ENCODE results near the gene BDH2. TPM values are rescaled to one million over a fixed set of nuclear protein-coding genes. Genes with fewer than 3 reads are reported as not detected.

BDH2 gene
- 42.0 TPM for total RNA-seq

GRCh38 chr4:103099691-103100392, at the start of gene BDH2:
Gene BDH2 (minus strand): TSS chr4:103099834. CDS start chr4:103096254, 3,580 bp downstream.
- Histone ChIP-seq H3K4me3 (peak within 1 kb of the TSS; percentile 28 to 56), H3K4me1 (peaks cover 21% of the 10 kb centered on the region), H3K27ac (peak within 1 kb of the TSS; percentile 85), H3K36me3 (no peaks in the 10 kb centered on the region), H3K9me3 (no peaks in the 10 kb centered on the region), H3K27me3 (no peaks in the 10 kb centered on the region)
- DNase-seq (ENCODE audit: extremely low spot score in 2 of 2): no peak
- intact Hi-C loops (cut with DNase I): loop anchor here (10.0 kb wide), 1 partner anchor 655 kb away; no protein-coding TSS in a partner anchor
- TF ChIP-seq POLR2A (IDR thresholded peaks at IDR 0.05): peak in 1 of 2 donors; percentile 47
- TF ChIP-seq POLR2AphosphoS5 (IDR thresholded peaks at IDR 0.05; ENCODE audit: insufficient read depth in 1 of 2, low read depth in 1 of 2): peak in 1 of 2 donors; percentile 95
- TF ChIP-seq, protein P1, sequence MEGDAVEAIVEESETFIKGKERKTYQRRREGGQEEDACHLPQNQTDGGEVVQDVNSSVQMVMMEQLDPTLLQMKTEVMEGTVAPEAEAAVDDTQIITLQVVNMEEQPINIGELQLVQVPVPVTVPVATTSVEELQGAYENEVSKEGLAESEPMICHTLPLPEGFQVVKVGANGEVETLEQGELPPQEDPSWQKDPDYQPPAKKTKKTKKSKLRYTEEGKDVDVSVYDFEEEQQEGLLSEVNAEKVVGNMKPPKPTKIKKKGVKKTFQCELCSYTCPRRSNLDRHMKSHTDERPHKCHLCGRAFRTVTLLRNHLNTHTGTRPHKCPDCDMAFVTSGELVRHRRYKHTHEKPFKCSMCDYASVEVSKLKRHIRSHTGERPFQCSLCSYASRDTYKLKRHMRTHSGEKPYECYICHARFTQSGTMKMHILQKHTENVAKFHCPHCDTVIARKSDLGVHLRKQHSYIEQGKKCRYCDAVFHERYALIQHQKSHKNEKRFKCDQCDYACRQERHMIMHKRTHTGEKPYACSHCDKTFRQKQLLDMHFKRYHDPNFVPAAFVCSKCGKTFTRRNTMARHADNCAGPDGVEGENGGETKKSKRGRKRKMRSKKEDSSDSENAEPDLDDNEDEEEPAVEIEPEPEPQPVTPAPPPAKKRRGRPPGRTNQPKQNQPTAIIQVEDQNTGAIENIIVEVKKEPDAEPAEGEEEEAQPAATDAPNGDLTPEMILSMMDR (IDR thresholded peaks at IDR 0.05): peak; percentile 65 to 90 (median 81)

DNA sequence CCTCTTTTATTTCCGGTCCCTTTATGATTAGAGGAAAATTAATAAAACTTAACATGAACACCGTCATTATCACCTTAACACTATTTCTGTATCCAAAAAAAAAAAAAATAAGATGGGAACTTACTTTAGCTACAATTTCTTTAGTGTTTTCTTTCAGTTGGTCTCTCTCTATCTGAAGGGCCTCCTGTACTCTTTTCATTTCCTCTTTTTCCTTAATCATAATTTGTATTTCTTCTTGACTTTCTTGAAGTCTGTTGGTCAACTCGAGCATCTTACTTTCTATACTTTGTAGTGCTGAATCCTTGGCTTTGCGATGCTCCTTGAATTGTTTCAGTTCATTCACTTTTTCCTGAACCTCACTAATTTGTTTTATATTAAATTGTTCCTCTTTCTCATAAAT, 45.3 kb upstream of the BDH2 start:
- Histone ChIP-seq H3K27ac (no peak overlapping the region), H3K27me3 (no peaks in the 10 kb centered on the region), H3K4me1 (no peaks in the 10 kb centered on the region), H3K9me3 (no peaks in the 10 kb centered on the region), H3K4me3 (no peak overlapping the region), H3K36me3 (no peaks in the 10 kb centered on the region)
- intact Hi-C loops (cut with DNase I): no loop called here
- no peak for DNase-seq (ENCODE audit: extremely low spot score in 2 of 2)
- TF ChIP-seq, protein P1 (IDR thresholded peaks at IDR 0.05): no peak
- TF ChIP-seq POLR2AphosphoS5 (IDR thresholded peaks at IDR 0.05; ENCODE audit: insufficient read depth in 1 of 2, low read depth in 1 of 2) (no peak), POLR2A (IDR thresholded peaks at IDR 0.05) (no peak)

DNA sequence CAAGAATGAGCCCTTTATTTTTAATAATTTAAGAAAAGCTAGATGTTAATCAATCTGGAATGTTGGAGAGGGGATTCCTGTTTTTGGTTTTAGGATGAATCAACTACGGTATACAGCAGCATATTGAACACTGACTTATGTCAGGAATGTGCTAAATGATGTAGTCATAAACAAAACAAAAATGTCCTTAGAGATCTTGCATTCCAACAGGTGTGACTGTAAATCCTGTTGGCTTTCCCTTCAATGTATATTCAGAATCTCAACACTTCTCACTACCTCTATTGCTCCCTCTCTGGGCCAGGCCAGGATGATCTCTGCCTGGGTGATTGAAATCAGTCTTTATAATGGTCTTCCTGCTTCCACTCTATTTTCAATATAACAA, 37.8 kb upstream of the BDH2 start:
- H3K36me3 ChIP-seq: no peaks in the 10 kb centered on the region
- H3K4me1 ChIP-seq: no peaks in the 10 kb centered on the region
- H3K9me3 ChIP-seq: no peaks in the 10 kb centered on the region
- no peaks in the 10 kb centered on the region for H3K27me3 ChIP-seq
- no peak for TF ChIP-seq POLR2AphosphoS5 (IDR thresholded peaks at IDR 0.05; ENCODE audit: insufficient read depth in 1 of 2, low read depth in 1 of 2)
- TF ChIP-seq, protein P1 (IDR thresholded peaks at IDR 0.05): no peak
- TF ChIP-seq POLR2A (IDR thresholded peaks at IDR 0.05): no peak
- H3K27ac ChIP-seq: no peak overlapping the region
- no peak for DNase-seq (ENCODE audit: extremely low spot score in 2 of 2)
- no peak overlapping the region for H3K4me3 ChIP-seq
- intact Hi-C loops (cut with DNase I): no loop called here

GRCh38 chr4:103136671-103137445, 37.2 kb upstream of the BDH2 start:
- DNase-seq (ENCODE audit: extremely low spot score in 2 of 2): no peak
- H3K27ac ChIP-seq: no peak overlapping the region
- H3K4me1 ChIP-seq: no peaks in the 10 kb centered on the region
- H3K36me3 ChIP-seq: no peaks in the 10 kb centered on the region
- H3K9me3 ChIP-seq: no peaks in the 10 kb centered on the region
- TF ChIP-seq POLR2AphosphoS5 (IDR thresholded peaks at IDR 0.05; ENCODE audit: insufficient read depth in 1 of 2, low read depth in 1 of 2) (no peak), POLR2A (IDR thresholded peaks at IDR 0.05) (no peak)
- TF ChIP-seq, protein P1 (IDR thresholded peaks at IDR 0.05): no peak
- no peaks in the 10 kb centered on the region for H3K27me3 ChIP-seq
- intact Hi-C loops (cut with DNase I): no loop called here
- no peak overlapping the region for H3K4me3 ChIP-seq

All from vagina (tissue), 2 donors.